HepG2 (cell line): Measurements from ENCODE around the gene TBCCD1. TPM values are rescaled to one million over a fixed set of nuclear protein-coding genes. Genes with fewer than 3 reads are reported as not detected.
A peak's percentile ranks its signal among the peaks of the same experiment; 100 is the strongest.

ENCODE experiments used
- ATAC-seq: fragments of 200-7000 bp; cut with Tn5 transposase; 3 replicates; pipeline ENCODE4 v1.9.1; 2020; ENCODE audit warnings: mild to moderate bottlenecking, moderate library complexity
- BruUV-seq: library from RNA; stranded (reverse); fragments of 400-500 nt; replicated peaks from 2 replicates; lab custom pipeline; 2021; lab: Mats Ljungman, UMichigan
- CTCF ChIA-PET: fragments of 300-600 bp; formaldehyde crosslinking; extraction: SDS; loops from one replicate; lab custom pipeline; 2021; ENCODE audit warnings: low total read pairs, inconsistent platforms, low intra/inter-chr PET ratio; lab: Yijun Ruan, JAX
- POLR2A ChIA-PET: fragments of 350-600 bp; sonication (Branson Sonifier 250); formaldehyde crosslinking; loops from one replicate; lab custom pipeline; 2020; ENCODE audit warnings: antibody characterized with exemption, inconsistent platforms; lab: Yijun Ruan, JAX
- DNase-seq: peaks from one replicate; pipeline ENCODE4 v3.0.0-alpha.2; 2015; ENCODE audit warnings: low spot score
- FAIRE-seq: peaks from 3 replicates; lab custom pipeline; 2011; peaks lifted over from hg19 to GRCh38; lab: Jason Lieb, UNC
- H2AFZ ChIP-seq: one replicate; pipeline ENCODE4 v1.6.1; 2011; ENCODE audit warnings: low read length, inconsistent platforms
- H3K27ac ChIP-seq: fragments of 300-600 bp; 3 replicates; pipeline ENCODE4 v1.8.0; 2011; ENCODE audit warnings: mixed run types, mild to moderate bottlenecking, mixed read lengths, low read length, inconsistent platforms; ENCODE audit not compliant: insufficient read depth; ENCODE audit errors: extremely low read length
- H3K27me3 ChIP-seq, 2 experiments: fragments of 200-600 bp in 1 of 2; 2 replicates in 1 of 2; 3 replicates in 1 of 2; pipeline versions ENCODE4 v1.6.0 to v1.8.0; 2011; ENCODE audit warnings: low read length in 2 of 2, mild to moderate bottlenecking in 2 of 2, moderate library complexity in 2 of 2, inconsistent platforms in 1 of 2; ENCODE audit not compliant: insufficient read depth in 2 of 2, control insufficient read depth in 1 of 2
- H3K36me3 ChIP-seq, 2 experiments: fragments of 200-600 bp in 1 of 2; replicated peaks in 1 of 2; 2 replicates in 1 of 2; 3 replicates in 1 of 2; pipeline versions ENCODE4 v1.5.1 to v1.8.0; 2011; ENCODE audit warnings: low read length in 2 of 2, inconsistent platforms in 1 of 2; ENCODE audit not compliant: insufficient read depth in 2 of 2, control insufficient read depth in 1 of 2
- H3K4me1 ChIP-seq: 2 replicates; pipeline ENCODE4 v1.5.1; 2012; ENCODE audit warnings: low read length, inconsistent platforms; ENCODE audit not compliant: insufficient read depth
- H3K4me2 ChIP-seq: 2 replicates; pipeline ENCODE4 v1.6.0; 2011; ENCODE audit warnings: low read depth, low read length, inconsistent platforms
- H3K4me3 ChIP-seq, 3 experiments: fragments of 200-600 bp in 1 of 3; sonication (generic), shearing (Covaris generic) in 1 of 3; replicated peaks in 1 of 3; 2 replicates each; pipeline ENCODE4 v1.5.1; 2011 to 2016; ENCODE audit warnings: low read length in 3 of 3, inconsistent platforms in 2 of 3, low read depth in 2 of 3, mild to moderate bottlenecking in 2 of 3, control low read depth in 1 of 3, mixed read lengths in 1 of 3; ENCODE audit not compliant: insufficient read depth in 1 of 3
- H3K79me2 ChIP-seq: one replicate; pipeline ENCODE4 v1.6.1; 2011; ENCODE audit warnings: low read length, inconsistent platforms; ENCODE audit not compliant: insufficient read depth
- H3K9ac ChIP-seq: 2 replicates; pipeline ENCODE4 v1.6.0; 2011; ENCODE audit warnings: mild to moderate bottlenecking, low read depth, low read length, inconsistent platforms; ENCODE audit not compliant: insufficient read depth
- H3K9me3 ChIP-seq: 2 replicates; pipeline ENCODE4 v1.5.1; 2012; ENCODE audit warnings: mild to moderate bottlenecking, low read length
- H4K20me1 ChIP-seq: 2 replicates; pipeline ENCODE4 v1.6.0; 2011; ENCODE audit warnings: inconsistent platforms, mild to moderate bottlenecking, low read length, moderate library complexity; ENCODE audit not compliant: insufficient read depth
- EZH2 ChIP-seq: conservative IDR thresholded peaks from 2 replicates; pipeline ENCODE4 v1.6.1; 2012; ENCODE audit warnings: mild to moderate bottlenecking, low read depth, low read length, moderate library complexity
- MAFF ChIP-seq: IDR thresholded peaks from 2 replicates; pipeline ENCODE4 v1.6.1; 2011; ENCODE audit warnings: low read depth, low read length, improper control_type of control experiment
- MAFK ChIP-seq, 2 experiments: IDR thresholded peaks in 1 of 2; conservative IDR thresholded peaks in 1 of 2; 2 replicates each; pipeline ENCODE4 v1.6.1; 2011; ENCODE audit warnings: improper control_type of control experiment in 2 of 2, low read length in 2 of 2
- SMARCE1 ChIP-seq: fragments of 450-650 bp; IDR thresholded peaks from 2 replicates; pipeline ENCODE4 v1.6.1; 2017; ENCODE audit warnings: borderline replicate concordance
- SYNCRIP ChIP-seq: fragments of 200-400 bp; formaldehyde crosslinking; IDR thresholded peaks from 2 replicates; pipeline ENCODE4 v1.6.1; 2018; ENCODE audit warnings: mild to moderate bottlenecking, low read depth, low read length; ENCODE audit not compliant: insufficient read depth
- YEATS2 ChIP-seq: sonication (generic); formaldehyde crosslinking; IDR thresholded peaks from 2 replicates; pipeline ENCODE4 v1.4.0; 2020; ENCODE audit warnings: missing genetic modification reagents, borderline replicate concordance
- ZNF550 ChIP-seq: sonication (generic); formaldehyde crosslinking; IDR thresholded peaks from 2 replicates; pipeline ENCODE4 v1.4.0; 2020; ENCODE audit warnings: mild to moderate bottlenecking, missing genetic modification reagents, borderline replicate concordance
- ZNF780A ChIP-seq: sonication (generic); formaldehyde crosslinking; IDR thresholded peaks from 2 replicates; pipeline ENCODE4 v1.8.0; 2022; ENCODE audit warnings: mild to moderate bottlenecking, missing genetic modification reagents, moderate library complexity
- WGBS: methylation state at CpG from one replicate; pipeline ENCODE4 v1.1.6; 2017; ENCODE audit warnings: low lambda C conversion rate; 5-methylcytosine and 5-hydroxymethylcytosine counted together
- in situ Hi-C: cut with HindIII; loops from 2 replicates; pipeline ENCODE4 v1.10.0; 2017; ENCODE audit warnings: low pct_unique_long_range_greater_than_20kb; ENCODE audit not compliant: extremely low pct_ligation_motif_present
- intact Hi-C: fragments of 100-400 bp; cut with micrococcal nuclease; formaldehyde crosslinking; loops from one replicate; pipeline ENCODE4 v1.10.0; 2022; ENCODE audit not compliant: unreplicated experiment
- polyA plus RNA-seq, 8 experiments: library from polyadenylated mRNA; depleted of rRNA in 3 of 8; stranded (reverse) in 7 of 8; unstranded in 1 of 8; fragments of >200 nt; fragmentation: Illumina TruSeq in 4 of 8; extraction: Trizol in 4 of 8; gene quantifications; 2 replicates each; pipeline versions ENCODE4 v1.2.1 to v1.2.3, GENCODE V29; 2011 to 2016; ENCODE audit warnings: low read depth in 4 of 8, missing spikeins in 1 of 8, mixed read lengths in 1 of 8; ENCODE audit not compliant: insufficient read depth in 1 of 8
- total RNA-seq, 5 experiments: library from RNA; depleted of rRNA; stranded (reverse); fragments of >200 nt; fragmentation: Illumina TruSeq; extraction: Trizol; gene quantifications; 2 replicates each; pipeline ENCODE4 v1.2.3, GENCODE V29; 2016; ENCODE audit warnings: low read depth in 1 of 5

The TBCCD1 gene
- total and polyA plus RNA-seq, 2 of the 13 experiments (the other 11 are each of a cell fraction or from before 2014, with no cell fraction given) = 13.6 to 16.2 TPM

DNA sequence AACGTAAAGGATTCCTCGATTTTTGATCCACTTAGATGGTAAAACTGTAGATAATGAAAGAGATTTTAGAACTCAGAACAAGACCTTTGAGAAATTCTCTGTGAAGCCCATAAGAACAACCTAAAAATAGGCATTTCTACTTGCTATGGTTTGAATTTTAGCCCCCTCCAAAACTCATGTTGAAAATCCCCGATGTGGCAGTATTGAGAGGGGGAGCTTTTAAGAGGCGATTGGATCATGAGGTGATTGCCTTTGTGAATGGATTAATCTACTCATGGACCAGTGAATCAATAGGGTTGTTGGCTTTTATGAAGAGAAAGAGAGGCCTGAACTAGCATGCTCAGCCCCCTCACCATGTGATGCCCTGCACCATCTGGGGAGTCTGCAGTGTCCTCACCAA, 25.5 kb upstream of the TBCCD1 start:
- intact Hi-C loops (no loop called here), in situ Hi-C loops (no loop called here)
- Histone ChIP-seq H2AFZ (no peak overlapping the region), H3K4me3 (no peak overlapping the region), H3K27me3 (no peaks in the 10 kb centered on the region), H4K20me1 (no peaks in the 10 kb centered on the region), H3K4me1 (peaks cover 91% of the 10 kb centered on the region), H3K36me3 (no peaks in the 10 kb centered on the region), H3K9me3 (no peaks in the 10 kb centered on the region), H3K9ac (no peak overlapping the region), H3K4me2 (no peak overlapping the region), H3K27ac (peak overlapping the region; percentile 78)
- ATAC-seq = no peak
- POLR2A ChIA-PET = interaction anchor here (2.4 to 24.0 kb wide), 2 partner anchors 18 to 26 kb away, joined by 17 to 854 read pairs; partner anchors contain the start of genes AHSG and TBCCD1
- no peak for DNase-seq
- BruUV-seq = no TSS peak
- no peak for FAIRE-seq
- CTCF ChIA-PET = no interaction called here
- WGBS = 96% methylated on average over 4 of the region's 4 CpGs
- TF ChIP-seq YEATS2 (CRISPR knock-in tag) = no peak
- TF ChIP-seq SYNCRIP = no peak
- TF ChIP-seq MAFK (conservative IDR thresholded peaks at IDR 0.05 in 1 of 2, IDR thresholded peaks at IDR 0.05 in 1 of 2; ENCODE audit: low read length in 2 of 2) = peak; percentile 65 to 76; a peak in 3 of 4 replicates
- TF ChIP-seq ZNF780A (CRISPR knock-in tag) = no peak
- TF ChIP-seq MAFF = peak; percentile 57; the same call in 1 of the 2 replicates
- TF ChIP-seq SMARCE1 = no peak
- no peak for TF ChIP-seq ZNF550 (CRISPR knock-in tag)
- no peak for TF ChIP-seq EZH2
- TF ChIP-seq, all 625 proteins: peak for 2
- H3K79me2 ChIP-seq = no peaks in the 10 kb centered on the region
